DMS153 treated with DMSO at 0.1 percent for 48 hours (cell line): Measurements from ENCODE around the gene SPPL3.

Experiments
- DNase-seq: peaks from one replicate; lab custom pipeline; 2025; ENCODE audit not compliant: unreplicated experiment; lab: John Stamatoyannopoulos, UW

The SPPL3 gene

GRCh38 chr12:120725659-120726509 lies 178.3 kb downstream of the SPPL3 start, which contains the start of gene ACADS:
Gene ACADS, plus strand, starts transcription at chr12:120725826. Its CDS starts 60 bp downstream, at chr12:120725886.
- peak; percentile 75 for DNase-seq

- peak; percentile 38 for DNase-seq
Measured at GRCh38 chr12:120725151-120725658, 179.0 kb downstream of the SPPL3 start.

GRCh38 chr12:120724720-120725119 lies 179.4 kb downstream of the SPPL3 start:
- no peak for DNase-seq

- no peak for DNase-seq
Measured at GRCh38 chr12:120722784-120723183, 181.4 kb downstream of the SPPL3 start.

GRCh38 chr12:120721866-120722265 lies 182.3 kb downstream of the SPPL3 start:
- no peak for DNase-seq

- no peak for DNase-seq
Measured at GRCh38 chr12:120720987-120721801, 183.0 kb downstream of the SPPL3 start.

GRCh38 chr12:120720234-120720986 lies 183.7 kb downstream of the SPPL3 start:
- DNase-seq = no peak

- DNase-seq = no peak
Measured at GRCh38 chr12:120719496-120720233, 184.5 kb downstream of the SPPL3 start.

- DNase-seq = no peak
Measured at GRCh38 chr12:120719072-120719471, 185.1 kb downstream of the SPPL3 start.

GRCh38 chr12:120718055-120718454 lies 186.1 kb downstream of the SPPL3 start:
- no peak for DNase-seq

- DNase-seq = peak; percentile 82
Measured at GRCh38 chr12:120713861-120714482, 190.2 kb downstream of the SPPL3 start.

- DNase-seq = no peak
Measured at GRCh38 chr12:120712610-120713009, 191.5 kb downstream of the SPPL3 start.
